ENCODE measurements around the gene ALPL.

GRCh38 chr1:21539933-21540332, 30.7 kb downstream of the ALPL start:
- TF ChIP-seq CTCF (IDR thresholded peaks at IDR 0.05) = no peak; the same call in 2 of the 3 replicates
- TF ChIP-seq CHD2 (IDR thresholded peaks at IDR 0.05; ENCODE audit: low read length, partially characterized antibody) = no peak
- no peak for TF ChIP-seq BHLHE40 (IDR thresholded peaks at IDR 0.05; ENCODE audit: low read depth, low read length)
- no peak for TF ChIP-seq MAX (IDR thresholded peaks at IDR 0.05)
- no peak for TF ChIP-seq E2F6 (IDR thresholded peaks at IDR 0.05; ENCODE audit: borderline replicate concordance, low read depth)
- no peak for TF ChIP-seq MAZ (IDR thresholded peaks at IDR 0.05; ENCODE audit: borderline replicate concordance, low read depth, low read length)
- TF ChIP-seq NR3C1 (IDR thresholded peaks at IDR 0.05) = no peak
- no peak for TF ChIP-seq JUN (IDR thresholded peaks at IDR 0.05)
- no peak for TF ChIP-seq POLR2A (IDR thresholded peaks at IDR 0.05; ENCODE audit: low read length)

Data from A549 (cell line).